ENCODE measurements around the gene SHISA6. TPM values are rescaled to one million over a fixed set of nuclear protein-coding genes. Genes with fewer than 3 reads are reported as not detected.

The SHISA6 gene
- 0.59 TPM for total RNA-seq
- long read RNA-seq, partial matches to known transcripts, result 0 of 2 reads
- long read RNA-seq, other reads (novel, unspliced or antisense), result 2 of 2 reads

- peak; percentile 43 for DNase-seq
- no peak for ATAC-seq
- intact Hi-C loops (cut with micrococcal nuclease), result no loop called here
Measured at GRCh38 chr17:11240841-11241610, at the start of gene SHISA6. Gene SHISA6, plus strand, starts transcription at chr17:11241213.

DNA sequence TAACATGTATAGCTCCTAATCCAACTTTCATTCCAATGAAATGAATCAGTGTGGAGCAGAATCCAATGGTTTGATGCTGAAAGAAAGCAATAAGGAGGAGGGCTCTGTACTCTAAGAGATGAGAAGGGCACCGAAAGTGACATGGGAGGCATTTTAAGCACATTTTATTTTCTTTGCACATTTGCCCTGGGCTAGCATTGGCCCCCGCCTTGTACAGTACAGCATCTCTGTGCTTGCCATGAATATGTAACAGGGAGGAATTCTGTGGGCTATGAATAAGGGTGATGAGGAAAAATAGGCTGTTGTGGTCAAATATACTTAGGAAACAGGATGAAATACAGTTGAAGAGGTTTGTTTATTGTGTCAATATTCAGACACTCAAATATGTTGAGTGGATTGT is 45.2 kb upstream of the SHISA6 start:
- ATAC-seq (no peak), DNase-seq (no peak)
- intact Hi-C loops (cut with micrococcal nuclease), result no loop called here

GRCh38 chr17:11204991-11205390 is 36.0 kb upstream of the SHISA6 start:
- ATAC-seq (no peak), DNase-seq (no peak)
- intact Hi-C loops (cut with micrococcal nuclease), result no loop called here

DNA sequence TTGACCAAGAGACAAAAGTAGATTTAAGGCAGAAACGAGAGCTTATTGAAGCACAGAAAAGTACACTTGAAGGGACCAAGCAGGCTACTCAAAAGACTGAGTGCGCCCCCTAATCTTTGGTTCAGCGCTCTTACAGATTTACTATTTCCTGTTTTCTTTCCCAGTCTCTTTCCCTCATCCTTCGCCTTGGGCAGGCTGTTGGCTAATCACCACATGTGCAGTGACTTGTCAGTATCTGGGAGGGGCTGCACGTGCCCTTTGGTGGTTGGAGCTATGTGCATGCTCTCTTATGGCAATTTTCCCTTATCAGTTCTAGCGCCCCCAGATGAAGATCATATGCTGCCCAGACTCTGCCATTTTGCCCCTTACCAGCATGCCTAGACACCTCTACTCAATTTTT is 35.4 kb upstream of the SHISA6 start:
- ATAC-seq, result no peak
- intact Hi-C loops (cut with micrococcal nuclease), result no loop called here
- DNase-seq, result no peak

DNA sequence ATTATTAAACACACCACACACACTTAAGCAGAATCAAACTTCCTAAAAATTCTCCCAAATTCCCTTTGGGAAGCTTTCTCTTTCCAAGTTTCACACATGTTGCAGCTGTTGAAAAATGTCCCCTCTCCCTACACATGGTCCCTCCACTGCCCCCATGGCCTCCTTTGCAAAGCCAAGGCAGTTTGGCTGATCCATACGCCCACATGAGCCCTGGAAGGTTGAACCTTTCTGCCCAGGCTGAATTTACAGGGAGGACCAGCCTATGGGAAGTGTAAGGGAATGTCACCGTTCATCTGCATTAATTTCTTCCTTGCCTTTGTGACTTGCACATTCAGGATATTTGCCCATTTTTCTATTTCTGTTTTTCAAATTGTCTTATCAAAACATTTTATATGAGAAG is 31.1 kb upstream of the SHISA6 start:
- ATAC-seq, result no peak
- intact Hi-C loops (cut with micrococcal nuclease), result no loop called here
- DNase-seq, result no peak

- no peak for DNase-seq
- intact Hi-C loops (cut with micrococcal nuclease), result no loop called here
- ATAC-seq, result no peak
Measured at GRCh38 chr17:11212792-11213191, 28.2 kb upstream of the SHISA6 start.

DNA sequence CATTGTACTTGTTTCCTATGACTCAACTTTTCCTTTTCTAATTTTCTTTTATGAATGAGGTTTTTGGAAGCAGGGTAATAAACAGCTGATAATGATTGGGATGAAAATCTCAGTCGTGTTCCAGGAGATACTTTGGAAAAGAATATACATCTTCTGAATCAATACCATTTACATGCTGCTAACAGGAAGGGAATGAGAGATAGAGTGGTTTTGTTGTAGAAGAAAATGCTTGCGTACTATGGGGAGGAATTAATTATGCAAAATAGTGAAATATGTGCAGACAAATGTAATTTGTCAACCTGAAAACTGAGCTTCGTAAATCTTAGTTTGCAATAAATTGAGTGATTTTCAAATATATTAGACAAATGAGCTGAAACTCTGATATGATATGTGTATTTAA is 24.0 kb upstream of the SHISA6 start:
- intact Hi-C loops (cut with micrococcal nuclease), result no loop called here
- DNase-seq (no peak), ATAC-seq (no peak)

GRCh38 chr17:11221196-11221595 is 19.8 kb upstream of the SHISA6 start:
- ATAC-seq, result no peak
- DNase-seq, result no peak
- intact Hi-C loops (cut with micrococcal nuclease), result no loop called here

- ATAC-seq, result no peak
Measured at GRCh38 chr17:11221721-11222120, 19.3 kb upstream of the SHISA6 start.

DNA sequence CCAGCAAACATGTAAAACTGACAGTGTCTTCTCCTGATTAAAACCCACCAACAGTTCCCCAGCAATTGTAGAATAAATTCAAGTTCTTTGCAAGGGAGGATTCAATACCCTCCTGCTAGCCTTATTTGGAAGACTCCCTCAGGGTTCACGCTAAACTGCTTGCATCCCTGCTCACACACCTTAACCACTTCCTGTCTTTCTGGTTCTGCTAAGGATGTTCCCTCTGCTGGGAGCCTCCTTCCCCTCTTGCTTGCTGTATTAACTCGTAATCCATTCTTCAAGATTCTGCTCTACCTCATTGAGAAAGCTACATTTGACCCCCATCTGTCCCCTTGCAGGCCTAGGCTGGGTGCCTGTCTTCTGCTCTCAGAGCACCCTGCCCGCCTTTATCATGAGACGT is 2.3 kb upstream of the SHISA6 start:
- intact Hi-C loops (cut with micrococcal nuclease), result no loop called here
- ATAC-seq (peak; percentile 33), DNase-seq (no peak)

More at GRCh38 chr17:11221721-11222120, 19.3 kb upstream of the SHISA6 start:
- no peak for DNase-seq
- intact Hi-C loops (cut with micrococcal nuclease), result no loop called here

DNA sequence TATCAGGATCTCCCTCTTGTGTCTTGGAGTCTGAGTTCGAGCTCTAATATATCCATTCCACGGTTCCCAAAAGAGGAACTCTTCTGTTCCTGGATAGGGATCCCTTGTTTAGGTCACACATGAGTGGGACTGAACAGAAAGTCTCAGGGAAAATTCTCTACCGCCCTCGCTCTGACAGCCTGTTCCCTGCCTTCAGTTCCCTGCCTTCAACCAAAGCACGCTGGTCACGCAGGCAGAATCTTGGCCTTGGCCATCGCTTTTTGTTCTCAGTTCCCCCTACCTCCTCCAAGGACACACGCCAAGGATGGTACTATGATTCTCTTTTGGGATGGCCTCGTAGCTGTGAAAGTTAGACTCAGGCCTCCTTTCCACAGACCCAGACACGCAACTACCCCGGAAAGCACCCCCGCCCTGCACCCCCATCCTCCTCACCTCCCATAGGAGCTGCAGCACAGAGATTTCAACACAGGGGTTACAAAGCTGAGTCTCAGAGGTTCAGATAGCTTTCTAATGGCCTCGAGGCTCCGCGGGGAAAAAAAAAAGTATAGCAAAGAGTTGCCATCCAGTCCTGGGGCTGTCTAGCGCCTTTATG is 1.5 kb upstream of the SHISA6 start:
- DNase-seq (no peak), ATAC-seq (peak; percentile 43)
- intact Hi-C loops (cut with micrococcal nuclease), result no loop called here

GRCh38 chr17:11240041-11240840 is 772 bp upstream of the SHISA6 start:
- intact Hi-C loops (cut with micrococcal nuclease), result no loop called here
- ATAC-seq (peak; percentile 74), DNase-seq (peak; percentile 45)

DNA sequence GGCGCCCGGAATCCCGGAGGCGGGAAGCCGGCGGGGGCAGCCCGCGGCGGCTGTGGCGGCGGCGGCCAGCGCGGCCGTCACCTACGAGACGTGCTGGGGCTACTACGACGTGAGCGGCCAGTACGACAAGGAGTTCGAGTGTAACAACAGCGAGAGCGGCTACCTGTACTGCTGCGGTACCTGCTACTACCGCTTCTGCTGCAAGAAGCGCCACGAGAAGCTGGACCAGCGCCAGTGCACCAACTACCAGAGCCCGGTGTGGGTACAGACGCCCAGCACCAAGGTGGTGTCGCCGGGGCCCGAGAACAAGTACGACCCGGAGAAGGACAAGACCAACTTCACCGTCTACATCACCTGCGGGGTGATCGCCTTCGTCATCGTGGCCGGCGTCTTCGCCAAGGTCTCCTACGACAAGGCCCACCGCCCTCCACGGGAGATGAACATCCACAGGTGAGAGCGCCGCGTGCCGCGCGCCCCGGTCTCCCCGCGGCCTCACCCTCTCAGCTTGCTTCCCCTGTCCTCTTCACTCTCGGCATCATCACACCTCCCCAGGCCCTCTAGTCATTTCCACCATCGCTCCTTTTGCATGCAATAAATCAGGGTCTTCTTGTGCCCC is 706 bp downstream of the SHISA6 start:
- DNase-seq (peak; percentile 38), ATAC-seq (no peak)
- intact Hi-C loops (cut with micrococcal nuclease), result no loop called here

DNA sequence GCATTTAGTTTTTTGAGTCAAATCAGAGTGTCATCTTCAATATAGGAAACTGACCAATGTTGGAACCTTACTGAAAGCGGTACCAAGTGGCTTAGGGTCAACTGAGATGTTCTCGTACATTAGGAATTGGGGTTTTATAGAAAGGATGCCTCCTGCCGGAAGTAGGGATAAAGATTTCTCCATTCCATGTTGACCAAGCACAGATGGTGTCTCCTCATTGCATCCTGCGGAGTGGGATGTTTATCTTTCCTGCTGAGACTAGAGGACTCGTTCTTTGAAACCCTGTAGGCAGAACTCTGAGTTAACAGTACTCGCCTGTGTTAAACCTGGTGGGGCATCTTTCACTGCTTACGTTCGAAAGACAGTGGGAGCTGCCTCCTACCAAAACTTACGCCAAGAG is 1.4 kb downstream of the SHISA6 start:
- no peak for ATAC-seq
- no peak for DNase-seq
- intact Hi-C loops (cut with micrococcal nuclease), result no loop called here

DNA sequence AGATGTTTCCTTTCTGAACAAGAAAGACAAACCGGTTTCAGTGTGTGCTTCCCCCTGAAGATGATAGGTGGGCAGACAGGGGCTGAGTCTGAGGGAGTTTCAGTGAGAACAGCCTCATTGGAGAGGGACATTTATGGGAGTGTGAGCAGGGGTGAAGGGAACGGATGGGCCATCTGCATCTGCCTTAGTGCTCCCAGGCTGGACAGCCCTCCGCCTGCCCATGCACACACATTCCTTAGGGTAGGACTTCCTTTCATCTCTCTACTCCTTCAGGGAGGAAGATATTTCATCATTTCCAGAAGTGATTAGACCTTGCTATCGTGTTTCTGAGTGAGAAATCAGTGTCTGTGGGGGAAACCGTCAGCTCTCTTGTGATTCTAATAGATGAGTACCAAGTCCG is 3.8 kb downstream of the SHISA6 start:
- DNase-seq, result no peak
- ATAC-seq, result no peak
- intact Hi-C loops (cut with micrococcal nuclease), result no loop called here

- no peak for DNase-seq
- peak; percentile 56 for ATAC-seq
- intact Hi-C loops (cut with micrococcal nuclease), result no loop called here
Measured at GRCh38 chr17:11245187-11245586, 4.2 kb downstream of the SHISA6 start.

DNA sequence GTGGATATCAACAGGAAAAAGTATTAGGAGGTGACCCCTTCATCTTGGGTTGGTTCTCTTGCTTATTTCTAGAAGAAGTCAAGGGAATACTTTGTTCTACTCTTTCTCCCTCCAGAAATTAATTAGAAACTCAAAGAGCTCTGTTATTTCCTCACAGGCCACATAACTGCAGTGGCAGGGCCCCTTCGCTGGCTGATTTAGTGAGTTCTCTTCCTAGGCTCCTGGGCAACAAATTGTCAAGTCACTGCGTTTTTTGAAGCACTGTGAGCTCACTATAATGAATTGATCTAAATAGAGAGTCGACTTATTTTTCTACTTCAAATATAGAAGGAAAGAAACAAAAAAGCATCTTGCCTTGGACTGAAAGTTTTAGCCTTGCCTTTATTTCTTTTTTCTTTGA is 4.8 kb downstream of the SHISA6 start:
- intact Hi-C loops (cut with micrococcal nuclease), result no loop called here
- DNase-seq, result no peak
- ATAC-seq, result no peak

- no peak for ATAC-seq
- intact Hi-C loops (cut with micrococcal nuclease), result no loop called here
- DNase-seq, result no peak
Measured at GRCh38 chr17:11250161-11250560, 9.1 kb downstream of the SHISA6 start.

GRCh38 chr17:11251561-11252107 is 10.6 kb downstream of the SHISA6 start:
- intact Hi-C loops (cut with micrococcal nuclease), result no loop called here
- DNase-seq (no peak), ATAC-seq (no peak)

- intact Hi-C loops (cut with micrococcal nuclease), result no loop called here
- ATAC-seq (no peak), DNase-seq (no peak)
Measured at GRCh38 chr17:11252146-11252545, 11.1 kb downstream of the SHISA6 start.

Data from left ventricle myocardium superior (tissue), 1 donor.